HG03460 (cell line): ENCODE measurements around the gene NLRP12.
A peak's percentile ranks its signal among the peaks of the same experiment; 100 is the strongest.
"Not testable (repeated sequence)": the region's sequence is repeated elsewhere in the genome, so short reads cannot be mapped to it uniquely, and the experiment has no call there.

Experiments used
- ATAC-seq: cut with Tn5 transposase; IDR thresholded peaks from one replicate; pipeline ENCODE4 v1.9.1; 2021; ENCODE audit not compliant: unreplicated experiment

The NLRP12 gene, protein sequence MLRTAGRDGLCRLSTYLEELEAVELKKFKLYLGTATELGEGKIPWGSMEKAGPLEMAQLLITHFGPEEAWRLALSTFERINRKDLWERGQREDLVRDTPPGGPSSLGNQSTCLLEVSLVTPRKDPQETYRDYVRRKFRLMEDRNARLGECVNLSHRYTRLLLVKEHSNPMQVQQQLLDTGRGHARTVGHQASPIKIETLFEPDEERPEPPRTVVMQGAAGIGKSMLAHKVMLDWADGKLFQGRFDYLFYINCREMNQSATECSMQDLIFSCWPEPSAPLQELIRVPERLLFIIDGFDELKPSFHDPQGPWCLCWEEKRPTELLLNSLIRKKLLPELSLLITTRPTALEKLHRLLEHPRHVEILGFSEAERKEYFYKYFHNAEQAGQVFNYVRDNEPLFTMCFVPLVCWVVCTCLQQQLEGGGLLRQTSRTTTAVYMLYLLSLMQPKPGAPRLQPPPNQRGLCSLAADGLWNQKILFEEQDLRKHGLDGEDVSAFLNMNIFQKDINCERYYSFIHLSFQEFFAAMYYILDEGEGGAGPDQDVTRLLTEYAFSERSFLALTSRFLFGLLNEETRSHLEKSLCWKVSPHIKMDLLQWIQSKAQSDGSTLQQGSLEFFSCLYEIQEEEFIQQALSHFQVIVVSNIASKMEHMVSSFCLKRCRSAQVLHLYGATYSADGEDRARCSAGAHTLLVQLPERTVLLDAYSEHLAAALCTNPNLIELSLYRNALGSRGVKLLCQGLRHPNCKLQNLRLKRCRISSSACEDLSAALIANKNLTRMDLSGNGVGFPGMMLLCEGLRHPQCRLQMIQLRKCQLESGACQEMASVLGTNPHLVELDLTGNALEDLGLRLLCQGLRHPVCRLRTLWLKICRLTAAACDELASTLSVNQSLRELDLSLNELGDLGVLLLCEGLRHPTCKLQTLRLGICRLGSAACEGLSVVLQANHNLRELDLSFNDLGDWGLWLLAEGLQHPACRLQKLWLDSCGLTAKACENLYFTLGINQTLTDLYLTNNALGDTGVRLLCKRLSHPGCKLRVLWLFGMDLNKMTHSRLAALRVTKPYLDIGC

DNA sequence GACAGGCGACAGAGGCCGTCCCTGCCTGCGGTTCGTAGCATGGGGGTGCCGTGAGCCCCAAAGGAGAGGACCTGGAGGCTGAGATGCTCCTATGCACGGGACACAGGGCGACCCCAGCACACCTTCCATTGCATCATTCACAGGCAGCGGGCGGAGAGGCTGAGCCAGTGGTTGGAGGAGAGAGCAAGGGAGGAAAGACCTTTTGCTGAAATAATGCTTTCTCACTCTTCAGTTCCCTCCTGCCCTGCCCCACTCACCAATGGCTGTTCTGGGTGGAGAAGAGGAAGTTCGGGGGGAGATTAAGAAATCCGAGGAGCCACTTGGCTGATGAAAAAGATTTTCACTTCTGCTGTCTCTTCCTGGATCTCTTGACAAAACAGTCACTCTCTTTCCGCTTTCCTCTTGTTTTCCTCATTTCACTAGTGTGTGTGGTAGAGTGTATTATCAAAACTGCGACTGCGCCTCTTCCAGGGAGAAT lies at the start of gene NLRP12:
NLRP12 (minus strand) TSS at position 181 of the 478 bp plus-strand sequence; CDS start at position 41, 140 bp downstream.
- ATAC-seq, result no peak

- no peak for ATAC-seq
These were observed 48.6 kb upstream of the NLRP12 start for GRCh38 chr19:53872762-53873161.

DNA sequence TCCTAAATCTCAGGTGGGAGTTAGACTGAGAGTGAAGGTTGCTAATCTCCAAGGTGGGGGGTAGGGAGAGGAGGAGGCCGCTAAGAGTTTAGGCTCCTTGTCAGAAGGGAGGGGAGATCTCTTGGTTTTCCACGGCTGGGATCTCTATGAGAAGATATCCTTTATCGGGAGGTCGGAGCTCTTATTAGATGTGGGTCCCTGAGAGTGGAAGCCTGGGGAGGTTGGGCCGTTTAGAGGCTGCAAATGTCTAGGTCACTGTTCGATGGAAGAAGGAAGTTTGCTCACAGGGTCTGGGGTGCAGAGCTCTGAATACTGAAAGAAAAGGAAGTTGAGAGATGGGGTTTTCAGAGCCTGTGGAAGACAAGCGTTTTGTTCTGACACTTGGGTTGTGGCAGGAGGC lies 47.3 kb upstream of the NLRP12 start:
- ATAC-seq, result no peak

DNA sequence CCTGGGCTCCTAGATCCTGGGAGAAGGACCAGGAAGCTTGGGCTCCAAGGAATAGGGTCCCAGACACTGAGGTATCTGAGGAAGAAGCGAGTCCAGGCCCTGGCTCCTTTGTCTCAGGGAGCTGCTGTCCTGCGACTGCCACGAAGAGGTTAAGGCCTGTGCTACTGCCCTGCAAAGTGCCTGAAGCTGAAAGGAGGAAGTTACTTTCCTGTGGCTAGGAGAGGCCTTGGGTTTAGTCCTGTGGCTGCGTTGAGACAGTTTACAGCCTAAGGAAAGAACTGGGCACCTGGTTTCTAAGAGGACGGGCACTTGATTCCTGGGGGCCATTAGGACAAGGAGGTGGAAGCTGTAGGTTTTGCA lies 46.4 kb upstream of the NLRP12 start:
- no peak for ATAC-seq

- not testable (repeated sequence) for ATAC-seq
These were observed 45.8 kb upstream of the NLRP12 start for GRCh38 chr19:53869805-53870484.

DNA sequence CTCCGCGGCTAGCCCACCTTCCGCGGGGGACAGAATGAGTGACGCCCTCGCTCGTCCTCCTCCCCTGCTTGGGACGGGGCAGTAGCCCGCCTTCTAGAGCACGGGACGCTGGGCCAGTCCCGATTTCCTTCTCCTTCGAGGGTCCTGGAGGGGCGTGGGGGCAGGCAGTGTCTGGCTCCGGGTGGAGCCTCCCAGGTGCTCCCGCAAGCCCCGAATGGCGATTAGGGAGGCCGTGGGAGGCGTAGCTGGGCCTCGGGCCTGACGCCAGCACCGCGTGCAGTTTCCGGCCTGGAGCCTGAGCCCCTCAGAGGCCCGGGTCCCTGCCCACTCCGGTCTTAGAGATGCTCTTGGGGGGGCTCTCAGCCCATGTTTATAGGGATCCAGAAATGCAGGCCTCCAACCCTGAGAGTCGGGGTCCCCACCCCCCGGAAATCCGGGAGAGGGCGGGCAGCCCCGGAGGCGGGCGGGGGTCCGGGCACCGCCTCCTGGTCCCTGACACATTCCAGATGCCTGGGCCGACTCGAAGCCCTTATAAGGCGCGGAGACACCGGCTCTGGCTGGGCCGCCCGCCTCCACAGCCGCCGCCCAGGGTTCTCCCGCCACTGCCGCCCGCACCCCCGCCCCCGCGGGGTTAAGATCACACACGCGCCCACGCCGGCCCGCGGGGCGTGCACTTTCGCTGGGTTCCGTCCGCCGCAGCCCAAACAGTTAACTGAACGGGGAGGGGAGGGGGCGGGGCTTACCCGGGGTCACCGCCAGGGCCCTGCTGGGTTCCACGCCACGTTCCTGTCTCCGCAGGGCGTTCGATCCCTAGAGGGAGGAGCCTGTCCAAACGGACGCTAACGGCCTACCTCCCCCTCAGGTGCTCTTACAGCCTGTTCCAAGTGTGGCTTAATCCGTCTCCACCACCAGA lies 45.0 kb upstream of the NLRP12 start:
- peak; percentile 28 for ATAC-seq

- ATAC-seq, result no peak
These were observed 44.2 kb upstream of the NLRP12 start for GRCh38 chr19:53868091-53868891.

GRCh38 chr19:53867225-53868090 lies 43.3 kb upstream of the NLRP12 start, which contains the start of gene MYADM:
TSS of gene MYADM (plus strand) at chr19:53867883. CDS start at chr19:53873530, 5,647 bp downstream.
- ATAC-seq, result peak; percentile 58

GRCh38 chr19:53866865-53867224 lies 42.7 kb upstream of the NLRP12 start:
- ATAC-seq, result no peak

DNA sequence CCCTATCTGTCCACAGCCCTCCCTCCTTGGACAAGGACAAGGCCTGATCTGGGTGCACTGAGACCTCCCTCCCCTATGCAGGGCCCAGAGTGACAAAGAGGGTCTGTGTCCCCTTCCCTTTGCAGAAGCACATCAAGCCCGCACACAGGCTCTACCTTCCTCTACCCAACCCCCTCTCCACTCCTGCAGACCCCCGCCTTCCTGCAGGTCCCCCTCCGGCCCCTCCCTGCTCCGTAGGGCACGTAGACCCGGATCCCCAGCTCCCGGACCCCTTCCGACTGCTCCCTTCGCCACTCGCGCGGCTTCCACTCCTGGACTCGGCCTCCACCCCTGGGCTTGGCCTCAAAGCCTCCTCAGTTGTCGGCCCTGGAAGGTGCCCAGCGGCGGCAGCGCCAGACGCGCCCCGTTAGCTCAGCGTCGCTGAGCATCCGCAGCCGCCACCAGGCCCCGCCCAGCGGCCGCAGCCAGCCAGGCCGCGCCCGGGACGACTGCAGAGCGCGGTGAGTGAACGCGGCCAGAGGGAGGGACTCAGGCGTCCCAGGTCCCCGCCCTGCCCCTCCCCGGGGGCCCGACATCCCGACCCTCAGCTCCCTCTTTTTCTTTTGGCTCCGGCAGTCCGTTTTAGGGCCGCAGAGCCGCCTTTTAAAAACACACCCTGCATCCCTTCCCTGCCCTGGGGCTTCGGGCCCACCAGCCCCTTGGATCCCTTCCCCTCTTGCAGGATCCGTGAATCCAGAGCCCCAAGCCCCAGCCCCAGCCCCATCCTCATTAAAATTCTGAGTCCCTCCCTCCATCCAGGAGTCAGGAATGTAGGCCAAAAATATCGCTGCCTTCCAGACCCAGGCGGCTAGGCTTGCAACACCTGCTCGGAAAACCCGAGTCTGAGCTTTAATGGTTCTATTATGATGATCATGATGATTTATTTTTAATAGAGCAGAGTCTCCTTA lies 42.1 kb upstream of the NLRP12 start:
- ATAC-seq, result no peak

- ATAC-seq, result no peak
These were observed 41.4 kb upstream of the NLRP12 start for GRCh38 chr19:53865523-53865917.

GRCh38 chr19:53864308-53864836 lies 40.3 kb upstream of the NLRP12 start:
- no peak for ATAC-seq

GRCh38 chr19:53853707-53854106 lies 29.6 kb upstream of the NLRP12 start:
- no peak for ATAC-seq

DNA sequence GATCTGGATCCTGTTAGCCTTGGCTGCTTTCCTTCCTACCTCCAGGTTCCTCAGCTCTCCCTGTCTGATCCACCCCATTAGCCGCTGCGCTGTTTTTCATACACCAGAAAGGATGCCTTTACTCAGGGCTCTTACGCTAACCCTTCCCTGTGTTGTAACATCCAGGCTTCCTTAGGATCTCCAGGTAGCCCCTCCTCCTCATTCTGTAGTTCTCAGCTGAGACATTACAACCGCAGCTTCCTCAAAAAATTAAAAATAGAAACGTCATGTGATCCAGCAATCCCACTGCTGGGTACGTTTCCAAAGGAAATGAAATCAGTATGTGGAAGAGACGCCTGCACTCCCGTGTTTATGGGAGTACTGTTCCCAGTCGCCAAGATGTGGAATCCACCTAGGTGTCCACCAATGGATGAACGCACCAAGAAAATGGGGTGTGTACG lies 25.1 kb upstream of the NLRP12 start:
- no peak for ATAC-seq

- no peak for ATAC-seq
These were observed 23.4 kb upstream of the NLRP12 start for GRCh38 chr19:53847555-53847954.

DNA sequence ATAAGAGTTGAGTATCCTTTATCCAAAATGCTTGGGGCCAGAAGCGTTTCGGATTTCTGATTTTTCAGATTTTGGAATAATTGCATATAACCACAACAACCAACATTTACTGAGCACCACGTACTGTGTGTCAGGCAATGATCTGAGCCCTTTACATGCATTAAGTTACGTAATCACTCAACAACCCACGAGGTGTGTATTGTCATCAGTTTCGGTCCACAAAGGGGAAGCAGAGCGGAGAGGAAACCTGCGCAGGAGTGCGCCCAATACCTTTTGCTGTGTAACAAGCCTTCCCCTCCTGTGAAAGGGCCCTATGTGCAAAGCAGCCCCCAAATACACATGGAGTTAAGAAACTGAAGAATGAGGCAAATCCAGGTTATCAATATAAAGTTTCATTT lies 20.7 kb upstream of the NLRP12 start:
- no peak for ATAC-seq

DNA sequence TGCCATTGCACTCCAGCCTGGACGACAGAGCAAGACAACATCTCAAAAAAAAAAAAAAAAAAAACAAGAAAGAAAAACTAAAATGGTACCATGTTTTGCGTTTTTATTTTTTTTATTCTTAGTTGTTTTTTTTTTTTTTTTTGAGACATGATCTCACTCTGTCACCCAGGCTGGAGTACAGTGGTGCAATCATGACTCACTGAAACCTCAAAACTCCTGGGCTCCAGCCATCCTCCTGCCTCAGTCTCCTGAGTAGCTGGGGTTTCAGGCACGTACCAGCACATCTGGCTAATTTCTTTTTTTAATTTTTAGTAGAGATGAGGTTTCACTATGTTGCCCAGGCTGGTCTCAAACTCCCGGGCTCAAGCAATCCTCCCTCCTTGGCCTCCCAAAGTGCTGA lies 16.8 kb upstream of the NLRP12 start:
- not testable (repeated sequence) for ATAC-seq
